Neuronal stem cell (in vitro differentiated cells): ENCODE results near the gene WDTC1.

ENCODE experiments used
- DNase-seq: peaks from one replicate; pipeline ENCODE4 v3.0.0-alpha.2; 2013; ENCODE audit warnings: low spot score
- H2AFZ ChIP-seq: one replicate; pipeline ENCODE4 v1.6.1; 2013; ENCODE audit warnings: mild to moderate bottlenecking, low read length, inconsistent platforms
- H2AK5ac ChIP-seq: 2 replicates; pipeline ENCODE4 v1.6.1; 2013; ENCODE audit warnings: low read depth, mild to moderate bottlenecking, inconsistent platforms, low read length, moderate library complexity, mixed read lengths
- H2BK120ac ChIP-seq: 2 replicates; pipeline ENCODE4 v1.6.1; 2013; ENCODE audit warnings: low read depth, mild to moderate bottlenecking, inconsistent platforms, low read length, moderate library complexity, mixed read lengths
- H2BK12ac ChIP-seq: one replicate; pipeline ENCODE4 v1.6.1; 2013; ENCODE audit warnings: low read length, inconsistent platforms
- H2BK15ac ChIP-seq: 2 replicates; pipeline ENCODE4 v1.6.1; 2013; ENCODE audit warnings: mild to moderate bottlenecking, low read length, inconsistent platforms, mixed read lengths
- H2BK5ac ChIP-seq: one replicate; pipeline ENCODE4 v1.6.1; 2013; ENCODE audit warnings: inconsistent platforms, mild to moderate bottlenecking, low read length, moderate library complexity
- H3K14ac ChIP-seq: one replicate; pipeline ENCODE4 v1.6.1; 2013; ENCODE audit warnings: low read length, inconsistent platforms
- H3K18ac ChIP-seq: 2 replicates; pipeline ENCODE4 v1.6.1; 2013; ENCODE audit warnings: low read length, inconsistent platforms
- H3K23ac ChIP-seq: 2 replicates; pipeline ENCODE4 v1.6.1; 2013; ENCODE audit warnings: low read depth, mild to moderate bottlenecking, mixed read lengths, low read length, inconsistent platforms; ENCODE audit not compliant: poor library complexity
- H3K27ac ChIP-seq: replicated peaks from 3 replicates; pipeline ENCODE4 v1.5.1; 2013; ENCODE audit warnings: low read length, inconsistent platforms
- H3K27me3 ChIP-seq, 3 experiments: 2 replicates each; pipeline ENCODE4 v1.6.1; 2013; ENCODE audit warnings: low read length in 3 of 3, mild to moderate bottlenecking in 2 of 3, inconsistent platforms in 1 of 3, low read depth in 1 of 3, mixed read lengths in 1 of 3, moderate library complexity in 1 of 3; ENCODE audit not compliant: control insufficient read depth in 3 of 3, insufficient read depth in 3 of 3
- H3K36me3 ChIP-seq, 2 donors: replicated peaks in 1 of 2; 2 replicates each; pipeline ENCODE4 v1.6.1; 2013; ENCODE audit warnings: low read length in 2 of 2; ENCODE audit not compliant: control insufficient read depth in 2 of 2, insufficient read depth in 2 of 2
- H3K4ac ChIP-seq: 2 replicates; pipeline ENCODE4 v1.6.1; 2013; ENCODE audit warnings: inconsistent platforms, mild to moderate bottlenecking, low read length, moderate library complexity
- H3K4me1 ChIP-seq, 2 donors: 1 replicate in 1 of 2; 2 replicates in 1 of 2; pipeline ENCODE4 v1.6.1; 2013; ENCODE audit warnings: low read length in 2 of 2, low read depth in 1 of 2; ENCODE audit not compliant: control insufficient read depth in 2 of 2, insufficient read depth in 1 of 2
- H3K4me2 ChIP-seq: one replicate; pipeline ENCODE4 v1.6.1; 2013; ENCODE audit warnings: mild to moderate bottlenecking, low read length, inconsistent platforms; ENCODE audit not compliant: insufficient read depth, poor library complexity, severe bottlenecking
- H3K4me3 ChIP-seq, 2 donors: 2 replicates each; pipeline ENCODE4 v1.5.1; 2013; ENCODE audit warnings: low read length in 2 of 2, mild to moderate bottlenecking in 2 of 2, inconsistent platforms in 1 of 2, moderate library complexity in 1 of 2
- H3K79me1 ChIP-seq: one replicate; pipeline ENCODE4 v1.6.1; 2013; ENCODE audit warnings: low read depth, mild to moderate bottlenecking, inconsistent platforms, low read length, moderate library complexity
- H3K9ac ChIP-seq: one replicate; pipeline ENCODE4 v1.6.1; 2013; ENCODE audit warnings: mild to moderate bottlenecking, low read depth, low read length, inconsistent platforms; ENCODE audit not compliant: poor library complexity
- H3K9me3 ChIP-seq, 2 donors: replicated peaks in 1 of 2; 2 replicates each; pipeline versions ENCODE3 to v1.6.1; 2013; ENCODE audit warnings: low read length in 2 of 2, mild to moderate bottlenecking in 2 of 2, inconsistent platforms in 1 of 2, low read depth in 1 of 2, mixed read lengths in 1 of 2, moderate library complexity in 1 of 2; ENCODE audit not compliant: control insufficient read depth in 2 of 2, insufficient read depth in 1 of 2
- H4K8ac ChIP-seq: one replicate; pipeline ENCODE4 v1.6.1; 2013; ENCODE audit warnings: low read depth, mild to moderate bottlenecking, inconsistent platforms, low read length, moderate library complexity
- H4K91ac ChIP-seq: one replicate; pipeline ENCODE4 v1.6.1; 2013; ENCODE audit warnings: low read length, low read depth, mild to moderate bottlenecking, inconsistent platforms; ENCODE audit not compliant: poor library complexity
- WGBS, 2 donors: extraction: QIAGEN DNeasy Blood & Tissue Kit; methylation state at CpG; one replicate each; pipeline ENCODE4 v1.1.7; 2013; ENCODE audit warnings: missing lambda C conversion rate in 2 of 2, mixed read lengths in 1 of 2; ENCODE audit not compliant: insufficient read length in 2 of 2, insufficient replicate concordance in 1 of 2; ENCODE audit errors: extremely low coverage in 2 of 2; 5-methylcytosine and 5-hydroxymethylcytosine counted together

The WDTC1 gene

DNA sequence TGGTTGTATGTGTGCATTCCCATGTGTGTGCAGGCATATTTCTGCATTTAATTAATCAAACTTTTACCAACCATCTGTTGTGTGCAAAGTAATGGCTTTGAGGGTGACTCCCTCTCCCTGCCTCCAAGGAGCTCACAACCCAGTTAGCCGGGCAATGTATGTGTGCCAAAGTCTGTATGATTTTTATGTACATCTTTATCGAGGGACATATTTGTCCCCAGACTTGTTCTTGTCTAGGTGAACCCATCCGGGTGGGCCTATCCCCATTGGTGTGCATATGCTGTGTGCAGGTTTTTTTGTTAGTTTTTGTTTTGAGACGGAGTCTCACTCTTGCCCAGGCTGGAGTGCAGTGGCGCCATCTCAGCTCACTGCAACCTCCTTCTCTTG lies 109.2 kb downstream of the WDTC1 start:
- DNase-seq, result no peak
- H2AFZ ChIP-seq, result no peak overlapping the region
- WGBS, 2 donors, result no CpG with 5 or more reads among the region's 5 CpGs
- H3K9ac ChIP-seq, result no peak overlapping the region
- no peak overlapping the region for H2BK15ac ChIP-seq
- no peak overlapping the region for H3K4me2 ChIP-seq
- H3K4me1 ChIP-seq, result peaks cover 36 to 37% of the 10 kb centered on the region in 2 donors
- H3K4ac ChIP-seq, result no peak overlapping the region
- no peak overlapping the region for H3K14ac ChIP-seq
- no peak overlapping the region for H2BK12ac ChIP-seq
- no peaks in the 10 kb centered on the region for H3K27me3 ChIP-seq
- no peak overlapping the region for H3K18ac ChIP-seq
- H3K36me3 ChIP-seq, result peaks cover 0 to 3% of the 10 kb centered on the region in 2 donors
- H4K91ac ChIP-seq, result peak overlapping the region; percentile 38
- no peak overlapping the region for H2BK5ac ChIP-seq
- no peaks in the 10 kb centered on the region for H3K9me3 ChIP-seq
- H3K4me3 ChIP-seq, result no peak overlapping the region
- H3K79me1 ChIP-seq, result no peaks in the 10 kb centered on the region
- no peak overlapping the region for H3K27ac ChIP-seq
- no peak overlapping the region for H2BK120ac ChIP-seq
- peak overlapping the region; percentile 80 for H3K23ac ChIP-seq
- no peak overlapping the region for H4K8ac ChIP-seq
- H2AK5ac ChIP-seq, result no peak overlapping the region

DNA sequence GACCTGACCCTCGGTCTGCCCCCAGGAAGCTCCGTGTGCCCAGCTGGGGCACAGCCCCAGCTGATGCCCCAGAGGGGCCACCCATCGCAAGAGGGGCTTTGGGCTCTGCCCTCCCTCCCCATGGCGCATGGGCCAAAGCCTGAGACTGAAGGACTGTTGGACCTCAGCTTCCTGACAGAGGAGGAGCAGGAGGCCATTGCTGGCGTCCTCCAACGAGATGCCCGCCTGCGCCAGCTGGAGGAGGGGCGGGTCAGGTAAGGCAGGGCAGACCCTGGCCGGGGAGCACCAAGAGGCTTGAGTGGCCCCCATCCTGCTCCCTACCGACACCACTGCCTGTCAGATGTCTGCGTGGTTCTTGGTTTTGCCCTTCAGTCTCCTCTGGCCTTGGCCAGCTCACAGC lies 110.8 kb downstream of the WDTC1 start:
- Histone ChIP-seq H3K4me1 (peaks cover 34 to 35% of the 10 kb centered on the region in 2 donors), H2BK15ac (peak overlapping the region; percentile 19), H3K9me3 (peaks cover 0 to 2% of the 10 kb centered on the region in 2 donors), H3K27me3 (peaks cover 0 to 9% (median 2%) of the 10 kb centered on the region in 3 experiments), H4K8ac (no peak overlapping the region), H3K4me2 (no peak overlapping the region), H2BK12ac (no peak overlapping the region), H3K4me3 (no peak overlapping the region), H3K4ac (no peak overlapping the region), H3K18ac (peak overlapping the region; percentile 70), H2BK120ac (no peak overlapping the region), H3K14ac (no peak overlapping the region), H2BK5ac (peak overlapping the region; percentile 16), H2AFZ (no peak overlapping the region), H3K23ac (no peak overlapping the region), H3K79me1 (peaks cover 1% of the 10 kb centered on the region), H2AK5ac (peak overlapping the region; percentile 11), H4K91ac (no peak overlapping the region), H3K9ac (no peak overlapping the region), H3K36me3 (peaks cover 0 to 3% of the 10 kb centered on the region in 2 donors), H3K27ac (no peak overlapping the region)
- DNase-seq, result no peak
- no CpG with 5 or more reads among the region's 12 CpGs for WGBS, 2 donors

DNA sequence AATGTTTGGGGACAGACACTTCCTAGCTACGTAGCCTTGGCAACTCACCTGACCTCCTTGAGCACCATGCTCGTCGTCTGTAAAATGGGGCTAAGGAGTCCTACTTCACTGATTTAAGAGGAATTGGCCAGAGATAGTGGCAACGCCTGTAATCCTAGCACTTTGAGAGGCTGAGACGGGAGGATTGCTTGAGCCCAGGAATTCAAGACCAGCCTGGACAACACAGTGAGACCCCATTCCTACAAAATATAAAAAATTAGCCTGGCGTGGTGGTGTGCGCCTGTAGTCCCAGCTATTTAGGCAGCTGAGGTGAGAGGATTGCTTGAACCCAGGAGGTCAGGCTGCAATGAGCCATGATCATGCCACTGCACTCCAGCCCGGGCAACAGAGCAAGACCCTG lies 111.9 kb downstream of the WDTC1 start:
- Histone ChIP-seq H2BK120ac (no peak overlapping the region), H3K9me3 (peaks cover 0 to 4% of the 10 kb centered on the region in 2 donors), H3K27ac (no peak overlapping the region), H2AFZ (no peak overlapping the region), H3K4me3 (no peak overlapping the region), H3K14ac (no peak overlapping the region), H2BK12ac (no peak overlapping the region), H2BK5ac (no peak overlapping the region), H3K79me1 (peaks cover 1% of the 10 kb centered on the region), H3K23ac (no peak overlapping the region), H3K36me3 (peaks cover 0 to 3% of the 10 kb centered on the region in 2 donors), H3K9ac (no peak overlapping the region), H4K91ac (no peak overlapping the region), H2AK5ac (no peak overlapping the region), H3K18ac (no peak overlapping the region), H2BK15ac (no peak overlapping the region), H3K4me1 (peaks cover 33 to 35% of the 10 kb centered on the region in 2 donors), H3K4ac (no peak overlapping the region), H3K4me2 (no peak overlapping the region), H3K27me3 (peaks cover 0 to 14% (median 5%) of the 10 kb centered on the region in 3 experiments), H4K8ac (no peak overlapping the region)
- DNase-seq, result no peak
- WGBS, 2 donors, result no CpG with 5 or more reads among the region's 8 CpGs

DNA sequence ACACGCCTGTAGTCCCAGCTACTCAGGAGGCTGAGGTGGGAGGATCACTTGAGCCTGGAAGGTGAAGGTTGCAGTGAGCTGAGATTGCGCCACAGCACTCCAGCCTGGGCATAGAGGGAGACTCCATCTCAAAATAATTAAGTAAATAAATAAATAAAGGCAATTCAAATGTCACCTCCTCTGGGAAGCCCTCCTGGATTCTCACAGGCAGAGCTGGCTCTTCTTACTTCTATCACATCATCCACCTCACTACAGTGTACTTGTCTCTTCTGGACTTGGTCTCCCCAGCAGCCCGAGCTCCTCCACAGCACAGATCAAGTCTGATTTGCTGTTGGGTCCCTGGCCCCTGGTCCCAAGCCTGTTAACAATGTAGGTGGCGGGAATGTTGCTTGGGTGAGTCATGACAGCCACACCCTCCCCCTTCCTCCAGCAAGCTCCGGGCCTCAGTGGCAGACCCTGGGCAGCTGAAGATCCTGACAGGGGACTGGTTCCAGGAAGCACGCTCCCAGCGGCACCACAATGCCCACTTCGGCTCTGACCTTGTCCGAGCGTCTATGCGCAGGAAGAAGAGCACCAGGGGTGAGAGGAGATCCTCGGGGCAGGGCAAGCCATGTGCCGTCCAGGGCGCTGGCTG lies 112.7 kb downstream of the WDTC1 start:
- Histone ChIP-seq H3K9me3 (peaks cover 0 to 4% of the 10 kb centered on the region in 2 donors), H2BK120ac (no peak overlapping the region), H2AK5ac (peak overlapping the region; percentile 88), H4K8ac (no peak overlapping the region), H3K14ac (no peak overlapping the region), H3K4ac (no peak overlapping the region), H2BK12ac (no peak overlapping the region), H3K4me1 (peaks cover 28 to 32% of the 10 kb centered on the region in 2 donors), H3K23ac (peak overlapping the region; percentile 94), H3K9ac (no peak overlapping the region), H4K91ac (no peak overlapping the region), H3K27me3 (peaks cover 0 to 14% (median 5%) of the 10 kb centered on the region in 3 experiments), H3K27ac (no peak overlapping the region), H3K36me3 (peaks cover 0 to 3% of the 10 kb centered on the region in 2 donors), H2BK15ac (peak overlapping the region; percentile 68), H3K18ac (no peak overlapping the region), H3K4me2 (no peak overlapping the region), H2AFZ (no peak overlapping the region), H3K79me1 (peaks cover 1% of the 10 kb centered on the region), H2BK5ac (no peak overlapping the region), H3K4me3 (no peak overlapping the region)
- no peak for DNase-seq
- no CpG with 5 or more reads among the region's 14 CpGs for WGBS, 2 donors
